K562 (cell line): ENCODE results near the gene GAA. TPM values are rescaled to one million over a fixed set of nuclear protein-coding genes. Genes with fewer than 3 reads are reported as not detected.

Experiments used
- CBFA2T3 ChIP-seq: fragments of 450-650 bp; IDR thresholded peaks from 2 replicates; pipeline ENCODE4 v1.6.1; 2017
- MEF2A ChIP-seq: IDR thresholded peaks from 2 replicates; pipeline ENCODE4 v1.6.1; 2011; ENCODE audit warnings: low read depth, mild to moderate bottlenecking, low read length, moderate library complexity; ENCODE audit not compliant: control insufficient read depth
- NCOR1 ChIP-seq: fragments of 450-650 bp; IDR thresholded peaks from 2 replicates; pipeline ENCODE4 v1.6.1; 2016; ENCODE audit warnings: mild to moderate bottlenecking, moderate library complexity
- NFRKB ChIP-seq: fragments of 450-650 bp; IDR thresholded peaks from 2 replicates; pipeline ENCODE4 v1.6.1; 2016; ENCODE audit warnings: low read depth
- SOX6 ChIP-seq: fragments of 450-650 bp; IDR thresholded peaks from 2 replicates; pipeline ENCODE4 v1.6.1; 2014; ENCODE audit warnings: mild to moderate bottlenecking
- TRIM28 ChIP-seq: fragments of 450-650 bp; IDR thresholded peaks from 2 replicates; pipeline ENCODE4 v1.6.1; 2017
- ZNF146 ChIP-seq: IDR thresholded peaks from one replicate; pipeline ENCODE4 v1.6.1; 2018; ENCODE audit warnings: missing compliant biosample characterization; ENCODE audit not compliant: unreplicated experiment
- ZZZ3 ChIP-seq: fragments of 450-650 bp; IDR thresholded peaks from 2 replicates; pipeline ENCODE4 v1.6.1; 2016; ENCODE audit warnings: antibody characterized with exemption, mild to moderate bottlenecking, moderate library complexity
- polyA plus RNA-seq, 8 experiments: library from polyadenylated mRNA; depleted of rRNA in 4 of 8; stranded (reverse) in 5 of 8; unstranded in 3 of 8; fragments of >200 nt; fragmentation: Nextera tagmentation in 2 of 8; fragmentation: Illumina TruSeq in 1 of 8; extraction: Ambion mirVana in 2 of 8; extraction: Trizol in 1 of 8; gene quantifications; 2 replicates each; pipeline versions ENCODE4 v1.2.1 to v1.2.3, GENCODE V29; 2011 to 2014; ENCODE audit warnings: inconsistent platforms in 1 of 8, missing spikeins in 1 of 8
- total RNA-seq, 7 experiments: library from RNA; depleted of rRNA in 6 of 7; stranded (reverse); fragments of >200 nt in 6 of 7; fragmentation: Illumina TruSeq in 2 of 7; extraction: Trizol in 2 of 7; gene quantifications; 2 replicates each; pipeline versions ENCODE4 v1.2.1 to v1.2.3, GENCODE V29; 2011 to 2021; ENCODE audit warnings: low replicate concordance in 1 of 7
- TF ChIP-seq, protein P1 (sequence below): fragments of 250-450 bp; sonication (Bioruptor Pico); IDR thresholded peaks from 2 replicates; pipeline ENCODE4 v1.4.0; 2020
- TF ChIP-seq, protein P2 (sequence below): fragments of 450-650 bp; IDR thresholded peaks from 2 replicates; pipeline ENCODE4 v1.6.1; 2018; ENCODE audit warnings: mild to moderate bottlenecking, low read depth; ENCODE audit not compliant: partially characterized antibody
- TF ChIP-seq, protein P3 (sequence below): fragments of 450-650 bp; IDR thresholded peaks from 2 replicates; pipeline ENCODE4 v1.6.1; 2014; ENCODE audit warnings: low read depth, mild to moderate bottlenecking, moderate library complexity, borderline replicate concordance
- TF ChIP-seq, protein P4 (sequence below): fragments of 450-650 bp; formaldehyde crosslinking; IDR thresholded peaks from 2 replicates; pipeline ENCODE4 v1.4.0; 2020; ENCODE audit warnings: mild to moderate bottlenecking, moderate library complexity
- TF ChIP-seq, protein P5 (sequence below): sonication (generic); formaldehyde crosslinking; IDR thresholded peaks from 2 replicates; pipeline ENCODE4 v1.8.0; 2022; ENCODE audit warnings: mild to moderate bottlenecking, missing genetic modification reagents

GAA gene
- total and polyA plus RNA-seq, 9 of the 15 experiments (the other 6 are each of a cell fraction or from before 2014, with no cell fraction given), result 0.15 to 6.4 (median 1.7) TPM

DNA sequence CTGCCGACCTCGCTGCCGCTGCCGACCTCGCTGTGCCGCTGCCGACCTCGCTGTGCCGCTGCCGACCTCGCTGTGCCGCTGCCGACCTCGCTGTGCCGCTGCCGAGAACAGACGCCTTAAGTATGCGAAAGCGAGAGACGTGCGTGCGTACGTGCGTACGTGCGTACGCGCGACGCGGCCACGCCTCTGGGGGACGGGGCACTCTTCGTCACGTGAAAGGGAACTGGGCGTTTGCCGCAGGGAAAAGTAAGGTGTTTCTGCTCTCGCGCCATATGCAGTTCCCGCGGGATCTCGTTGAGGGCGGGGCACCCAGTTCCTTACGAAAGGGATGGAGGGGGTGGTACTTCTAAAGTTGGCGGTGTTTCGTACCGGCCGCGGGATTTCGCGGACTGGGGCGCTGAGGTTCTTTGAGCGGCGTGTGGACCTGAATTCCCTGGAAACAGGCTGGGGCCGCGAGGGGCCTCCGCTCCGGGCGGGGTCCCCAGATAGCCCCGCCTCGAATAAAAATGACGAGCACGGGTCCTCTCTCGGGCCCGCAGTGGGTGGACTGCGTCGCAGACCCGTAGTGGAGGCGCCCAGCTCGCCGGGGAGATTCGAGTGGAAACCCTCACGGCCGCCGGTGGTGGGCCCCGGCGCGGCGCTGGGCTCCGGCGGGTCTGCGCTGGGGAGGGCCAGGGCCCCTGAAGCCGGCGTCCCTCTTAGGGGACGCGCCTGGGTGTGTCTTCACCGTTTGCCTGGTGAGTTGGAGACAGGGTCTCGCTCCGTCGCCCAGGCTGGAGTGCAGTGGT is 45.8 kb downstream of the GAA start, which contains the start of gene EIF4A3 (continued):
- TF ChIP-seq, protein P1, sequence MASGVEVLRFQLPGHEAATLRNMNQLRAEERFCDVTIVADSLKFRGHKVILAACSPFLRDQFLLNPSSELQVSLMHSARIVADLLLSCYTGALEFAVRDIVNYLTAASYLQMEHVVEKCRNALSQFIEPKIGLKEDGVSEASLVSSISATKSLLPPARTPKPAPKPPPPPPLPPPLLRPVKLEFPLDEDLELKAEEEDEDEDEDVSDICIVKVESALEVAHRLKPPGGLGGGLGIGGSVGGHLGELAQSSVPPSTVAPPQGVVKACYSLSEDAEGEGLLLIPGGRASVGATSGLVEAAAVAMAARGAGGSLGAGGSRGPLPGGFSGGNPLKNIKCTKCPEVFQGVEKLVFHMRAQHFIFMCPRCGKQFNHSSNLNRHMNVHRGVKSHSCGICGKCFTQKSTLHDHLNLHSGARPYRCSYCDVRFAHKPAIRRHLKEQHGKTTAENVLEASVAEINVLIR (CRISPR knock-in tag), result no peak
- TF ChIP-seq ZZZ3 (no peak), TRIM28 (no peak), ZNF146 (CRISPR knock-in tag) (no peak), MEF2A (no peak), CBFA2T3 (no peak), NCOR1 (no peak), NFRKB (no peak), SOX6 (no peak; the same call in 1 of the 2 replicates)
- TF ChIP-seq, protein P2, sequence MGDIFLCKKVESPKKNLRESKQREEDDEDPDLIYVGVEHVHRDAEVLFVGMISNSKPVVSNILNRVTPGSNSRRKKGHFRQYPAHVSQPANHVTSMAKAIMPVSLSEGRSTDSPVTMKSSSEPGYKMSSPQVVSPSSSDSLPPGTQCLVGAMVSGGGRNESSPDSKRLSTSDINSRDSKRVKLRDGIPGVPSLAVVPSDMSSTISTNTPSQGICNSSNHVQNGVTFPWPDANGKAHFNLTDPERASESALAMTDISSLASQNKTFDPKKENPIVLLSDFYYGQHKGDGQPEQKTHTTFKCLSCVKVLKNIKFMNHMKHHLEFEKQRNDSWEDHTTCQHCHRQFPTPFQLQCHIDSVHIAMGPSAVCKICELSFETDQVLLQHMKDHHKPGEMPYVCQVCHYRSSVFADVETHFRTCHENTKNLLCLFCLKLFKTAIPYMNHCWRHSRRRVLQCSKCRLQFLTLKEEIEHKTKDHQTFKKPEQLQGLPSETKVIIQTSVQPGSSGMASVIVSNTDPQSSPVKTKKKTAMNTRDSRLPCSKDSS, result no peak
- TF ChIP-seq, protein P3, sequence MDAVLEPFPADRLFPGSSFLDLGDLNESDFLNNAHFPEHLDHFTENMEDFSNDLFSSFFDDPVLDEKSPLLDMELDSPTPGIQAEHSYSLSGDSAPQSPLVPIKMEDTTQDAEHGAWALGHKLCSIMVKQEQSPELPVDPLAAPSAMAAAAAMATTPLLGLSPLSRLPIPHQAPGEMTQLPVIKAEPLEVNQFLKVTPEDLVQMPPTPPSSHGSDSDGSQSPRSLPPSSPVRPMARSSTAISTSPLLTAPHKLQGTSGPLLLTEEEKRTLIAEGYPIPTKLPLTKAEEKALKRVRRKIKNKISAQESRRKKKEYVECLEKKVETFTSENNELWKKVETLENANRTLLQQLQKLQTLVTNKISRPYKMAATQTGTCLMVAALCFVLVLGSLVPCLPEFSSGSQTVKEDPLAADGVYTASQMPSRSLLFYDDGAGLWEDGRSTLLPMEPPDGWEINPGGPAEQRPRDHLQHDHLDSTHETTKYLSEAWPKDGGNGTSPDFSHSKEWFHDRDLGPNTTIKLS, result peak; percentile 93
- TF ChIP-seq, protein P4, sequence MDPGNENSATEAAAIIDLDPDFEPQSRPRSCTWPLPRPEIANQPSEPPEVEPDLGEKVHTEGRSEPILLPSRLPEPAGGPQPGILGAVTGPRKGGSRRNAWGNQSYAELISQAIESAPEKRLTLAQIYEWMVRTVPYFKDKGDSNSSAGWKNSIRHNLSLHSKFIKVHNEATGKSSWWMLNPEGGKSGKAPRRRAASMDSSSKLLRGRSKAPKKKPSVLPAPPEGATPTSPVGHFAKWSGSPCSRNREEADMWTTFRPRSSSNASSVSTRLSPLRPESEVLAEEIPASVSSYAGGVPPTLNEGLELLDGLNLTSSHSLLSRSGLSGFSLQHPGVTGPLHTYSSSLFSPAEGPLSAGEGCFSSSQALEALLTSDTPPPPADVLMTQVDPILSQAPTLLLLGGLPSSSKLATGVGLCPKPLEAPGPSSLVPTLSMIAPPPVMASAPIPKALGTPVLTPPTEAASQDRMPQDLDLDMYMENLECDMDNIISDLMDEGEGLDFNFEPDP (CRISPR knock-in tag), result no peak
- TF ChIP-seq, protein P5, sequence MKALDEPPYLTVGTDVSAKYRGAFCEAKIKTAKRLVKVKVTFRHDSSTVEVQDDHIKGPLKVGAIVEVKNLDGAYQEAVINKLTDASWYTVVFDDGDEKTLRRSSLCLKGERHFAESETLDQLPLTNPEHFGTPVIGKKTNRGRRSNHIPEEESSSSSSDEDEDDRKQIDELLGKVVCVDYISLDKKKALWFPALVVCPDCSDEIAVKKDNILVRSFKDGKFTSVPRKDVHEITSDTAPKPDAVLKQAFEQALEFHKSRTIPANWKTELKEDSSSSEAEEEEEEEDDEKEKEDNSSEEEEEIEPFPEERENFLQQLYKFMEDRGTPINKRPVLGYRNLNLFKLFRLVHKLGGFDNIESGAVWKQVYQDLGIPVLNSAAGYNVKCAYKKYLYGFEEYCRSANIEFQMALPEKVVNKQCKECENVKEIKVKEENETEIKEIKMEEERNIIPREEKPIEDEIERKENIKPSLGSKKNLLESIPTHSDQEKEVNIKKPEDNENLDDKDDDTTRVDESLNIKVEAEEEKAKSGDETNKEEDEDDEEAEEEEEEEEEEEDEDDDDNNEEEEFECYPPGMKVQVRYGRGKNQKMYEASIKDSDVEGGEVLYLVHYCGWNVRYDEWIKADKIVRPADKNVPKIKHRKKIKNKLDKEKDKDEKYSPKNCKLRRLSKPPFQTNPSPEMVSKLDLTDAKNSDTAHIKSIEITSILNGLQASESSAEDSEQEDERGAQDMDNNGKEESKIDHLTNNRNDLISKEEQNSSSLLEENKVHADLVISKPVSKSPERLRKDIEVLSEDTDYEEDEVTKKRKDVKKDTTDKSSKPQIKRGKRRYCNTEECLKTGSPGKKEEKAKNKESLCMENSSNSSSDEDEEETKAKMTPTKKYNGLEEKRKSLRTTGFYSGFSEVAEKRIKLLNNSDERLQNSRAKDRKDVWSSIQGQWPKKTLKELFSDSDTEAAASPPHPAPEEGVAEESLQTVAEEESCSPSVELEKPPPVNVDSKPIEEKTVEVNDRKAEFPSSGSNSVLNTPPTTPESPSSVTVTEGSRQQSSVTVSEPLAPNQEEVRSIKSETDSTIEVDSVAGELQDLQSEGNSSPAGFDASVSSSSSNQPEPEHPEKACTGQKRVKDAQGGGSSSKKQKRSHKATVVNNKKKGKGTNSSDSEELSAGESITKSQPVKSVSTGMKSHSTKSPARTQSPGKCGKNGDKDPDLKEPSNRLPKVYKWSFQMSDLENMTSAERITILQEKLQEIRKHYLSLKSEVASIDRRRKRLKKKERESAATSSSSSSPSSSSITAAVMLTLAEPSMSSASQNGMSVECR (CRISPR knock-in tag), result peak; percentile 63
